GM19438 (cell line): ENCODE data around the gene ADAMTS5.

ENCODE experiments used
- ATAC-seq: cut with Tn5 transposase; IDR thresholded peaks from one replicate; pipeline ENCODE4 v1.9.1; 2021; ENCODE audit warnings: low read depth; ENCODE audit not compliant: unreplicated experiment

Gene ADAMTS5

DNA sequence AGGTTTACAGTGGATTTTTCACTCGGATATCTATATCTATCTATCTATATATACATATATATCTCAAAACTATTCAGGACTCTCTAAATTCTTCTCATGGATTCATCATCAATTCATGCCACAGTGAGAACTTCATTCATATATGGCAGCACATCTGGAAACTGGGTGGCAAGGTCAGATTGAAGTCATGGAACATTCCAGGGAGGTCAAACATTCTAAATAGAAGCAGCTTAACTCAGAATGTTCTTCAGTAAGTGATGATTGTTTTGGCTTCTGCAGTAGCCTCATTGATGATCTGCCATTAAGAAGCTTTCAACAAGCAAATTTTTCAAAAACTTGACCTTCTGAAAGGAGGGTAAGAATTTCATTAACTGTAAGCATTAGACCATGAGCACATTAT, 74.7 kb downstream of the ADAMTS5 start:
- no peak for ATAC-seq

DNA sequence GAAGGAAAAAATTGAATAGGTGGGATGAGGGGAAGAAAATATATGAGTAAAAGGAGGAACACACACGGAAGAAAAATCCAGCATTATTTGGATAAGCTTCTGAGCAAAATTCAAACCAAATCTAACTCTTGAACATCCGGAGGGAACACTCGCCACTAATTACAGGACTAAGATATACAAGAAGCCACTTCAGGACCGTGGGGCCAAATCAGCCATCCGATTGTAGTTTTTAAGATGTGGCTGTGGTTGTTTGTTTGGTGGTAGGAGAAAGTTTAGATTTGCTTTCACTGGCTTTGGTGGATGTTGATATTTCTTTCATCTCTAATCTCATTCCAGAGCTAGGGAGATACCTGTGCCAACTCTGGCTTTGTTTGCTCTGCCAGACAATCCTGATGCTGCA, 78.0 kb downstream of the ADAMTS5 start:
- ATAC-seq = no peak

DNA sequence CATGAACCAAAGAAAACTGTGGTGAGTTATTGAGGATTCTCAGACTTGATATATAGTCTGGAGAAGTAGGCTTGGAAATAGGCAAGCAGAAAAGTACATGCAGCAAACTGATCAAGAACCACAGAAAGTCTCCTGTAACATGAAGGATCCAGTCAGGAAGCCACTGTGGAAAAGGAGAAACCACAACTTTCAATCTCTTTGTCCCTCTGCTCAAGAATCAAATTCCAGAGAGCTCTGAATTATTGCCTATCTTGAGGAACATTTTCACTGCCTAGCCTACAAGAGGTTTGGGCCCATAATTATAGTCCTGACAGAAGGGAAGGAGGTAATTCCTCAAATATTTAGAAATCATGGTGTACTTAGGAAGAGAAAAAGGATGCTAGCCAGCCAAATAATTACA, 78.6 kb downstream of the ADAMTS5 start:
- no peak for ATAC-seq

DNA sequence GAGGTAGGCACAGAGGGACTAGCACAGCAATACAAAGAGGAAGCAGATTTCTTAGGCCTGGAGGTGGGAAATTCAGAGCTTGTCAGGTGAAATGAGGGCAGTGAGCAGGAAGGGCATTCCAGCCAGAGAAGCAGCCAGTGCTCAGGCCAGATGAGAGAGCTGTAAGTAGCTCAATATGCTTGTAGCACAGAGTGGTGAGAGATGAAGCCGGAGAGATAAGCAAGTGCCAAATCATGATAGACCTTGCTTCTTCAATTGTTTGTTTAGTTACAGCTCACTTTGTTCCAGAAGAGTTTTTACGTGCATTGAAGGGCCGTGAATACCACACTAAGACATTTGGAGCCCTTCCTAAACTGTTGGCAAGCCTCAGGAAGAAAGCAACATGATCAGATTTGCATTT, 79.6 kb downstream of the ADAMTS5 start:
- no peak for ATAC-seq

DNA sequence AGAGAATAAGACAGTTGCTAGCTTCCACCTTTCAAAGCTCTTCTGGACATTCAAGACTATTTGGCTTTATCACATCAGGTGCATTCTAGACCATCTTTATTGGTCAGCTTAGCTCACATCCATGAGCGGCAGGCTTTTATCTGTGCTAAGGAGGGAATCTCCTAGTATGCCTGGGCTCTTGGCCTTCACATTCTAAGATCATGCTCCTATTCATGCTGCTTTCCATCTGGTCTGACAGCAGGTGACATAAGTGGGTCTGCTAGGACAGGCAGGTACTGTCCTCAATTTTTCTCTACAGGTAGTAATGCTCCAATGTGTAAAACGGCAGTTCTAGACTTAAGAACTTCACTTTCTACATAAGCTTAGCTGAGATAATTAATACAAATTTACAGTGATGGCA, 82.5 kb downstream of the ADAMTS5 start:
- ATAC-seq = no peak

DNA sequence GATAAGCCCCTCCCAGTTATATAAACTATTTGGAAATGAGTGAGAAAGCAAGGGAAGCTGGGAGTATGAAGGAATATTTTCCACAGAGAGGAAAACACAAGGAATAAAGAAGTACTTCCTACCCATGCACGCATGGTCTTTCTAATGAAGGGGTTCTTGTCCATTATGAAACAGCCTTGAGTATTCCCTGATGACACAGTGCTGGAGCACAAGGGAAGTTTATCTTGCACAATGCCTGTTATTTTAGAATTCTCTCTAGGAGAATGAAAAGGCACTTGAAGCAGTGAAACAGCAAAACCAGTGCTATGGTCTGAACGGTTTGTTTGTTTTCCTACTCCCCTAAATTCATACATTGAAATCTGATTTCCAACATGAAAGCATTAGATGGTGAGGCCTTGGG, 83.1 kb downstream of the ADAMTS5 start:
- no peak for ATAC-seq

DNA sequence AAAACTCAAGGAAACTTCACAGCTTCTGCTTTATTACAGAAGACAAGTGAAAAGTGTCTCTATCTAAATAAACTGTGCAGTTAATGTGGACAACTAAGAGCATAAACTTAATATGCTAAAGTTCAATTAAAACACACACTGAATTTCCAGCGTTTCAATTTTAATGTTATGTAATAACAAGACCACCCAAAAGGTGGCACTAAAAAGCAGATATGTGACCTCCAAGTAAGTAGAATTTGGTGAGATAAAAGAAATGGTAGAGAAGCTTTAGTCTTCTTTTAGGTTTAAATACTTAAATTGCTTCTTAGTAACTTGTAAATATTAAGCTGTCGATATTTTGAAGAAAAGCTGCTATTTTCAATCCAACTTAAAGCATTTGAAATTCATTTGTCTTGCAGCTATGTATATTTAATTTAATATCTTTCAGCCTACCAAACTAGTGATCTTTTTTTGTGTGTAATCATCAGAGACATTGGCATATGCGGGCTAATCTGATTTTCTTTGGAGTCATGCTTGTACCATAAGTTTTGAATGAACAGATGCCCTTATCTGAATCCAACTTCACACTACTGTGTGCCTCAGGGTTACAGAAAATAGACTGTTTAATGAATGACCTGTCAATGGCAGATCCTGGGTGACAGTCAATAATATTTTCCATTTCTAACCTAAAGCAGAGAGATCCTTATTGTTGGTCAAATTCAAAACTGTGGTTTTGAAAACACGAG, 85.2 kb downstream of the ADAMTS5 start:
- no peak for ATAC-seq

DNA sequence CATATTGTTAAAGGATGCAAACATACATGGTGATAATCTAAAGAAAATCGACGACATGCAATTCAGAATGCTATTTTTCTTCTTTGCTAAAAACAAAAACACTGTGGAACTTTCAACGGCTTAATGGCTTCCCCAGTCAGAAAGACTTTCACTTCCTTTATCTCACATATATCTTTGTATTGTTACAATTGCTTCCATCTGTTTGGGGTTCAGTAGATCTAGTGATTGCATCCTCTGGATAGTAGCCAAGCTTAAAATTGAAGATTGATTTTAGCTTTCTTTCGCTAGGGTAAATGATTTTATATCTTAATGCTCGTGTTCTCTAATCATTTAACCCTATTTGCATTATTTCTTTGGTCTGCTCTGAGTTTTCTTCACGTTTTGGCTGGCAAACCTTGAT, 89.9 kb downstream of the ADAMTS5 start:
- no peak for ATAC-seq

DNA sequence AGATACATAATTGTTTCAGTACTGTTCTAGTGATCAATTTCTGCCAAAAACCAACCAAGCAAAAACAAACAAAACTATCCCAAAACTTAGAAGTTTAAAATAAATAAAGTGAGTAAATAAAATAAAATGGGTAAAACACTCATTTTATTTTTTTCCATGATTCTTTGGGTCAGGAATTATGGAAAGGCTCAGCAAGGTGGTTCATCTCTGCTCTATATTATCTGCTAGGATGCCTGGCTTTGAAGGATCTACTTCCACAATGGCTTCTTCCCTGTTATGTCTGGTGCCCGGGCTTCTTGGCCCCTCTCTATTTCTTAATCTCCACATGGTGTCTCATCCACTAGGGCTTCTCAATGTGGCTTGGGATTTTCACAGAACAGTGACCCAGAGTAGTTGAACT, 92.5 kb downstream of the ADAMTS5 start:
- no peak for ATAC-seq
